Gastroesophageal sphincter (tissue), 4 donors: ENCODE data around the gene CDH23. TPM values are rescaled to one million over a fixed set of nuclear protein-coding genes. Genes with fewer than 3 reads are reported as not detected.

Source experiments
- ATAC-seq: fragments of 150-250 bp; one replicate; pipeline ENCODE4 v1.9.1; 2016; ENCODE audit warnings: mild to moderate bottlenecking, moderate library complexity
- H3K27ac ChIP-seq, 4 donors: fragments of 200-600 bp; sonication (generic) in 3 of 4; 1 replicate in 3 of 4; 2 replicates in 1 of 4; pipeline ENCODE4 v1.5.1; 2016 to 2019
- H3K27me3 ChIP-seq: fragments of 200-600 bp; sonication (generic); one replicate; pipeline ENCODE4 v1.5.1; 2019
- H3K36me3 ChIP-seq, 2 donors: fragments of 200-600 bp; sonication (generic); one replicate each; pipeline ENCODE4 v1.5.1; 2019; ENCODE audit warnings: control low read depth in 1 of 2
- H3K4me1 ChIP-seq, 3 donors: fragments of 200-600 bp; sonication (generic); 1 replicate in 2 of 3; 2 replicates in 1 of 3; pipeline ENCODE4 v1.5.1; 2016 to 2019; ENCODE audit warnings: control low read depth in 2 of 3
- H3K4me3 ChIP-seq, 2 donors: fragments of 200-600 bp; sonication (generic); one replicate each; pipeline ENCODE4 v1.5.1; 2019; ENCODE audit warnings: mild to moderate bottlenecking in 1 of 2, moderate library complexity in 1 of 2
- H3K9me3 ChIP-seq, 3 donors: fragments of 200-600 bp; sonication (generic); one replicate each; pipeline ENCODE4 v1.5.1; 2017 to 2019; ENCODE audit warnings: control low read depth in 2 of 3
- CTCF ChIP-seq, 4 experiments: fragments of 200-600 bp in 2 of 4; fragments of 450-650 bp in 2 of 4; sonication (generic) in 1 of 4; IDR thresholded peaks; one replicate each; pipeline ENCODE4 v1.5.1; 2017 to 2019; ENCODE audit warnings: antibody characterized with exemption in 4 of 4, mild to moderate bottlenecking in 2 of 4, moderate library complexity in 2 of 4
- EP300 ChIP-seq: sonication (generic); formaldehyde crosslinking; IDR thresholded peaks from one replicate; pipeline ENCODE4 v1.6.1; 2017; ENCODE audit warnings: antibody characterized with exemption, mild to moderate bottlenecking
- POLR2A ChIP-seq, 2 donors: fragments of 450-650 bp; IDR thresholded peaks; one replicate each; pipeline ENCODE4 v1.6.1; 2017; ENCODE audit warnings: antibody characterized with exemption in 2 of 2, mild to moderate bottlenecking in 2 of 2, moderate library complexity in 1 of 2
- POLR2AphosphoS5 ChIP-seq: sonication (generic); formaldehyde crosslinking; IDR thresholded peaks from one replicate; pipeline ENCODE4 v1.6.1; 2017; ENCODE audit warnings: antibody characterized with exemption
- WGBS, 2 donors: methylation state at CpG; one replicate each; pipeline ENCODE4 v1.1.5; 2018; ENCODE audit warnings: low coverage in 1 of 2; 5-methylcytosine and 5-hydroxymethylcytosine counted together
- total RNA-seq, 4 donors: library from RNA; depleted of rRNA; stranded (reverse); fragments of >200 nt; gene quantifications; one replicate each; pipeline ENCODE4 v1.1.0, GENCODE V29; 2016

The CDH23 gene
- total RNA-seq, 4 donors from 2014 or later = 5.1 to 33.5 (median 16.2) TPM

- H3K4me3 ChIP-seq = no peak overlapping the region
- no peak overlapping the region for H3K27ac ChIP-seq
- H3K27me3 ChIP-seq = no peaks in the 10 kb centered on the region
- no peak for ATAC-seq
- TF ChIP-seq POLR2A (IDR thresholded peaks at IDR 0.05) (no peak), EP300 (no peak), POLR2AphosphoS5 (no peak), CTCF (IDR thresholded peaks at IDR 0.05) (no peak)
- no peaks in the 10 kb centered on the region for H3K9me3 ChIP-seq
- 87 to 92% methylated on average over 3 to 4 of the region's 11 CpGs for WGBS, 2 donors
- no peaks in the 10 kb centered on the region for H3K4me1 ChIP-seq
- no peaks in the 10 kb centered on the region for H3K36me3 ChIP-seq
Observed at GRCh38 chr10:71529207-71529827, 132.6 kb downstream of the CDH23 start.

GRCh38 chr10:71530781-71531180 lies 134.1 kb downstream of the CDH23 start:
- no peak for TF ChIP-seq POLR2A (IDR thresholded peaks at IDR 0.05)
- no peak for TF ChIP-seq CTCF (IDR thresholded peaks at IDR 0.05)
- no peak for TF ChIP-seq EP300
- TF ChIP-seq POLR2AphosphoS5 = no peak
- 80 to 93% methylated on average over 1 to 3 of the region's 4 CpGs for WGBS, 2 donors

GRCh38 chr10:71531485-71532446 lies 135.0 kb downstream of the CDH23 start:
- H3K4me1 ChIP-seq = no peaks in the 10 kb centered on the region
- H3K27ac ChIP-seq = no peak overlapping the region
- no peak for TF ChIP-seq POLR2AphosphoS5
- TF ChIP-seq EP300 = no peak
- TF ChIP-seq CTCF (IDR thresholded peaks at IDR 0.05) = no peak
- no peak for TF ChIP-seq POLR2A (IDR thresholded peaks at IDR 0.05)
- no peaks in the 10 kb centered on the region for H3K36me3 ChIP-seq
- H3K4me3 ChIP-seq = no peak overlapping the region
- H3K9me3 ChIP-seq = no peaks in the 10 kb centered on the region
- 70 to 100% methylated on average over 2 of the region's 10 CpGs for WGBS, 2 donors
- ATAC-seq = no peak
- H3K27me3 ChIP-seq = no peaks in the 10 kb centered on the region

More at GRCh38 chr10:71530781-71531180, 134.1 kb downstream of the CDH23 start:
- no peak overlapping the region for H3K27ac ChIP-seq
- H3K36me3 ChIP-seq = no peaks in the 10 kb centered on the region
- H3K4me1 ChIP-seq = no peaks in the 10 kb centered on the region
- ATAC-seq = no peak
- H3K9me3 ChIP-seq = no peaks in the 10 kb centered on the region
- H3K4me3 ChIP-seq = no peak overlapping the region
- no peaks in the 10 kb centered on the region for H3K27me3 ChIP-seq

GRCh38 chr10:71532878-71533277 lies 136.2 kb downstream of the CDH23 start:
- no peak for TF ChIP-seq POLR2AphosphoS5
- no peak for TF ChIP-seq POLR2A (IDR thresholded peaks at IDR 0.05)
- no peak for TF ChIP-seq EP300
- TF ChIP-seq CTCF (IDR thresholded peaks at IDR 0.05) = no peak
- no peak overlapping the region for H3K4me3 ChIP-seq
- no peak overlapping the region for H3K27ac ChIP-seq
- H3K36me3 ChIP-seq = no peaks in the 10 kb centered on the region
- H3K4me1 ChIP-seq = no peaks in the 10 kb centered on the region
- no peaks in the 10 kb centered on the region for H3K27me3 ChIP-seq
- 94 to 95% methylated on average over 6 to 7 of the region's 11 CpGs for WGBS, 2 donors
- ATAC-seq = no peak
- no peaks in the 10 kb centered on the region for H3K9me3 ChIP-seq
